DMS 273 (cell line): ENCODE data around the gene CMSS1.

Experiments used
- DNase-seq: peaks from one replicate; lab custom pipeline; 2025; ENCODE audit not compliant: unreplicated experiment; lab: John Stamatoyannopoulos, UW

Gene CMSS1

DNA sequence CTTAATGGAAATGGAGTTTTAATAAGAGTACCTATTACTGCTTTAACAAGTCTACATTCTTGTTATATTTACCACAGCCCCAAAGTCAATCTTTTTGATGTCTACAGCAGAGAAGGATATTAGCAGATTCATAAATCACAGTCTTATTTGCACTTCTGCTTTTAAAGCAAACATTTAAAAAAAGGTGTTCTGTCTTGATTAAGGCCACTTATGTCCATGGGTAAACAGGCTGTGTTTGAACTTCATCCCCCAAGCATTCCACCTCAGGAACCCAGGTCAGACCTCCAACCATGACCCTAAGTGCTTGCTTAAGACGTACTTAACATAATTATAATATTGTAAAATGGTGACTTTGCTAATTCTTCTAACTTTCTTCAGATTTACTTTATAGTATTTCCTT is 113.4 kb downstream of the CMSS1 start:
- DNase-seq = no peak

DNA sequence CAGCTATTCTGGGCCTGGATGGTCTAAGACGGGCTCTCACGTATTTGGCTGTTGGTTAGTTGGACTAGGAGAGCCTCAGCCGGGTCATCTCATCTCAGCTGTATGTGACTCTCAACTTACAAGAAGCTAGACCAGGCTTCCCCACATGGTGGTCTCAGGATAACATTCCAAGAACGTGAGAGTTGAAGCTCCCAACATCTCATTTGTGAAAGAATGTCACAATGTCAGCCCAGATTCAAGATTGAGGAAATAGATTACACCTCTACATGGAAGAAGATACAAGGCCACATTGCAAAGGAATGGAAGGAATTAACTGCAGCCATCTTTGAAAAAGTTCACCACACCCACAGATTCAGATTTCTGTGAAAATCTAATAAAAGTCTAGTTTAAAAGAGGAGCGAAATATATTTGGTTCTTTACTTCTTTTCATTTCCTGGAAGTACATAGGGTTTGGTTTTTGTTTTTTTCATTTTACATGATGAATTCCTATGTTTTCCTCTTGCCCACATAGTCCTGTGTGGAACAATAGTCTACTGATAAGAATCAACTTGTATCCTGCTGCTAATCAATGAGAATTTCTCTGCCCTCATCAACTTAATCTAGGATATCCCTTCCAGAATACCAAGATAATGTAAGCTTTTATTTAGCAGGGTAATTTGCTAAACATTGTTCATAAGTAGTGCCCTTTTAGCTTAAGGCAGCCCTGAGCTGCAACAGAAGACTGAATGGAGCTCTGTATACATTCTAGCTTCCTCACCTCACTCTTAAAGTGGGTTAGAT is 116.5 kb downstream of the CMSS1 start:
- DNase-seq = no peak

DNA sequence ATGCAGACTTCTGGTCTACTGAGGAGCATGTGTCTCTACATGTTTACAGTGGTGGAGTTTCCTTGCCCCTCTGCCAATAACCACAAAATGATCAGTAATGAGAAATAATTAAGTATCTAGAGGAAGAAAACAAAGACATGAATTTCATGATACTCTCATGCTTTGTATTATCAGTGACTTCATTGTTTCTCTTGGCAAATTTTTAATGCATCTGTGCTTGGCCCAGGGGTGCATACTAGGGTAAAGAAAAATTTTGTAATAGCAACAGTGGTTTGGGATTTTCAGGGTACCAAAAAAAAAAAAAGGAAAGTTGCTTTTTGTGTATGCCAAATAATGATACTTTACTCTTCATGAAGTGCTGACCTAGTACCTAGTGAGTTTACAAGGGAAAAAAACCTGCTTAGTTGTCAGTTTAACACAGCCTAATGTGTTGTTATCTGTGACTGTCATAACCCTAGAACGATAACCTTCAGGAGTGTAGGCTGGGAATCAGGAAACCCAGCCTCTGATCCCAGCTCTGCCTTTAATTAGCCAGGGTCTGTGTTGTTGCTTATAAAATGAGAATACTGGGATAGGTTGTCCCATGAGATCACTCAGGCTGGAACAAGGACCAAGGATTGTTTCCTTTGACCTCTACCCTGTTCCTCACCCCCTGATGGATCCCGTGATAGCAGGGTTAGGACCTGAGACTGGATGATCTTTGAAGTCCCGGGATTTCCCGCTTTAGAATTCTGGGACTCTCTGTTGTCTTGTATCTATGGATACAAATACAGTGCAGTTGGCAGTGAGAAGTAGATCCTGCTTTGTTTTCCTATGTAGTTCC is 117.5 kb downstream of the CMSS1 start:
- DNase-seq = no peak

DNA sequence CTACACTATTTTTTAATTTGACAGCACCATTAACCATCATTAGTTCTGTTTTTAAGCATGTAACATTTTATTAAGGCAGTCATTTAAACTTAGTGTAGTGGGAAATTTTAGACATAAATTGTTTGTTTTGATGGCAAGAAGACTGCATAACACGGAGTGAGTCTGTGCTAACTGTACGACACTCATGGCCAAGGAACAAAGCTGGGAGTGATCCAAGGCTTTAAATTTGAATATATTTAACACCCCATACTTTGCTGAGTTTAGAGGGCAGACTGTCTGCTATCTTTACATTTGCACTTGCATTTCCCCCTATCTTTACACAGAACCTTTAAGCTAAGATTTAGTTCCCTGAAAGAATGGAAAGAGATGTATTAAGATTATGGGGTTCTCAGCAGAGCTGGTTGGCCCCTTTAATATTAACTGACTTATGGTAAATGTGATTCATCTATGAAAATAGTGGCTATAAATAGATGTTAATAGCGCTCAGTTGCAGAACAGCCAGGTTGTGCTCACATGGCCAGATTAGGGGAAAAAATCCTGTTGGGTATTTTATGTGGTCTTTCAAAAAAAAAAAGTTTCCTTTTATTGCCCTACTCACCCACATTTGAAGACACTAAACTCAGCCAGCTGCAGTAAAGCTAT is 120.7 kb downstream of the CMSS1 start:
- DNase-seq = no peak

DNA sequence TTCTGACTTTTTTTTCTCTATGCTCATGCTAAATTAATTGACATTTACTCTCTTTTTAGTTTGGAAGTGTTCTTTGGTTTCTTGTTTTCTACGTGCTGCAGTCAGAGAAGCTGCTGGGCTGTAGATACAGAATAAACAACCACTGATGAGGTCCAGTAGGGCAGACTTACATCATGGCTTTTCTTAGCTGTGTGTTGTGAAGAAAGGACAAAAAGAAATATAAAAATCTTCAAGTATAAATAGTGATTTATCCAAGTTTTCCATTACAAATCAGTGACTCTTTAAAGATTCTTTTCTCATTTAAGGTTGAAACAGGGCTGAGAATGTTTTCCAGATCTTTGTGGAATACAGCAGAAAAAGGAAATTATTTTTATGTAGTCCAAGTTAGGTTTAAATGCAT is 122.2 kb downstream of the CMSS1 start:
- DNase-seq = no peak

DNA sequence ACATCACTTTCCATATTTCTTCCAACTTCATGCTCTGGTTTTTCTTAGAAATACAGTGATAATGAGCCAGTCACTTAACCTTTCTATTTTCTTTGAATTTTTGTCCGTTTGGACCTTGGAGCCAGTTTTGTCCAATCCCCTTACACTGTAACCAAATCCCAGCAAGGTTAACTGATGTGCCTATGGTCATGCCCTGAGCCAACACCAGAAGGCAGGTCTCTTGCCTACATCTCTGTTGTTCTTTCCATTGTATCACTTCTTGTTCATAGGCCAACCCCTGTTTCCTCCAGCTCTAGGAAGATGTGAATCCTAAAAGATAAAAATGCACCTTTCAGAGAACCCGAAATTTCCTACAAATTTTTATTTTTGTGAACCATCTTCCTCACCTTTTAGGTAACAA is 122.7 kb downstream of the CMSS1 start:
- no peak for DNase-seq

DNA sequence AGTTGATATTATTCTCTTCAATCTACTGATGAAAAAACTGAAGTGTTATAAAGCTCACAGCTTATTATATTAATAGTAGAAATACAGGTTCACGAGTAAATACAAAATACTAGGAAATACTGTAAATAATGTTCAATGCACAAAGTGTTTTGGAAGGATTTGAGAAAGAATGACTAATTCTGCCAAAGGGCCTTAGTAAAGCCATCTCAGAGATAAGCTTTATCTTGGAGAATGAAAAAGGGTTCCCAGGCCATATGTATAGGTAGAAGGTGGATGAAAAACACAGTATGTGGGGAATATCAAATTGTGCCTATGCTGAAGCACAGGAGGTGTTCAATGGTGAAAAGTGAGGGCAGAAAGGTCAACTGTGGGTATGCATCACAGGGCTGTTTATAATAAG is 123.5 kb downstream of the CMSS1 start:
- DNase-seq = no peak

DNA sequence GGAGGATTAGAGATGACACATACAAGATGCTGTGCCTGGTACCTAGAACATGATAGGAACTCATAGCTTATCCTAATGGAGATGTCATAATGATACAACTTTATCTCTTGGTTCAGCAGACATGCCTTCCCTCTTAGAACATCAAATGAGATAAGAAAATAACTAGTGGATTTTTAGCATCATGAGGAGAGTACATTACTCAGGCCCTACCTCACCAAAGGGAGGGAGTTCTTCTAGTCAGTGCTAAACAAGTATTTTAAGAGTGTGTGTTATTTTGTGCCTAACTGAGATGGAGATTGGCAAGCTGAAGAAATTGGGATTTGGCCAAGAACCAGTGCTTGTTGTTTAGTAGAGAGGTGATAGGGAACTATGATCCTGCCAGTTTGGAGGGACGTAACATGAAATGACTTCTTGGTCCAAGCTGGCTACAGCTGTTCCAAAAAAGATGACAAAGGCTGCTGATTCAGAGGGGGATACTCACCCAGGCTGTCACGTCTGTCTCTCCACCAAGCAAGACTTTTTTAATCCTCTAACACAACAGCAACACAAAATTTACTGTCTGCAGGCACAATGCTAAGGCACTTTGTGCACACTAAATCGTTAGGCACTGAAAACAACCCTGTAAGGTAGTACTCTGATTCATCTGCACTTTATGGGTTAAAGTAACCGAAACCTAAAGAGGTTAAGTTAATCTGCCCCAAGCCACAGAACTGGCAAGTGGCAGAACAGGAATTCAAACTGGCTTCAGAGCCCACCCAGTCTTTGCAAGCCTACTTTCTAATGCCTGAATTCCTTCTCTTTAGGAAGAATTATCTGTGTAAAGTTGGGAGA is 126.5 kb downstream of the CMSS1 start:
- DNase-seq = peak; percentile 13

DNA sequence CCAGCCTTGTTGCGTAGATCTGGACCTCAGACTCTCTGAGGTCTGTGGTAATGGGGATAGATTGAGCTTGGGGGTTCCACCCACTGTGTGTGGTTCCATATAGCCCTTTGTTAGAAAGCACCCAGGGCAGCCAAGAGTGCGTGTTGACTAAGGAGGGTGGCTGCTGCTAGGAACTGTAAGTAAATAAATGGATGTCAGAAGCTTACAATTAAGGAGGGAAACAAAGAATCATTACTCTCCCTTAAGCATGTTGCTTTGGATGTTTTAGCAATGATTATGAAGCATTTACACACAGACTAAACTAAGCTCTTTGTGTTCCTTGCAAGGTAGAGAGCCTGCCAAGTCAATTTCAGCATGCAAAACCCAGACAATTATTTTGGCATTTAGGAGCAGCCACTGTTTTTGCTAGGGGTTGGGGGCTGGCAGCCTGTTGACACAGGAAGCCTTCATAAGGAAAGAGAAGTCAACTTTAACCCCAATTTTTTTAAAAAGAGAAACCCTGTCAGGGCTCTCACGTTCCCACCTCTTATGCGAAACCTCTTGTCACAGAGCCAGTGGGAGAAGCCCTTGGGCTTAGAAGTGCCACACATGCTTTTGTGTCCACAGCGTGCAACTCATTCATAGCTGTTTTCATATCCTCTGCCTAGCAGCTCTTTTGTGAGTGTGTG is 127.8 kb downstream of the CMSS1 start:
- no peak for DNase-seq

DNA sequence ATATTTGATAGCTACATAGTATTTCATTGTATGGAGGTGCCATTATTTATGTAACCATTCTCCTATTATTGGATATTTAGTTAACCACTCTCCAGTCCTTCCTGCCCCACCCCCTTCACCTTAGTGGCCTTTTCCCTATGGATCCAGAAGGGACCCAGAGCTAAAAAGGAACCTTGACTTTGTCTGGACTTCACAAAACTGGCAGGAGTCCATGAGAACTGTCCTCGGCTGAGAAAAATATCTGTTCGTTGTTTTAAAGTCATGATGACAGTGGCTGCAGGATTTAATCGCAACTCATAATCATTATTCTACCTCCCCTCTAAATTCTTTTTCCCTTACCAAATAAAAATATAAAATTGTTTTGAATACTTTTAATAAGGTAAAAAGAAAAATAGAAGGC is 129.7 kb downstream of the CMSS1 start:
- DNase-seq = no peak

DNA sequence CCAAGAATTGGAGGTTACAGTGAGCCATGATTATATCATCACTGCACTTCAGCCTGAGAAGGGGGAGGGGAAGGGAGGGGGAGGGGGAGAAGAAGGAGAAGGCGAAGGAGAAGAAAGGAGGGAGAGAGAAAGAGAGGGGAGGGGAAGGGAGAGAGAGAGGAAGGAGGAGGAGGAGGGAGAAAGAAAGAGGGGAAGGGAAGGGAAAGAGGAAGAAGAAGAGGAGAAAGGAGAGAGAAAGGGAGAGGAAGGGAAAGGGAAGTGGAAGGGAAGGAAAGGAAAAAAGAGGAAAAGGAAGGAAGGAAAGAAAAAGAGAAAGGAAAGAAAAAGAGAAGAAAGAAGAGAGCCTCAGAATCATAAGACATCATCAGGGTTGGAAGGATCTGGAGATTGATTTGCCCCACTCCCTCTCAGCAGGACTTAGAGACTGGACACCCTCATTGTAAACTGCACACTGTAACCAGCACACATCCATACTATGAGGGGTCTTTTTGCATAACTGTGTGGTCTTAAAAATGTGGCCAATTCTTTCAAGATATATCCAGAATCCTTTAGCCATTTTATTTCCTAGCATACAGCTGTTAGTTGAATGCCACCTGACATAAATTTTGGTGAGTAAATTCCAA is 130.9 kb downstream of the CMSS1 start:
- DNase-seq = no peak

DNA sequence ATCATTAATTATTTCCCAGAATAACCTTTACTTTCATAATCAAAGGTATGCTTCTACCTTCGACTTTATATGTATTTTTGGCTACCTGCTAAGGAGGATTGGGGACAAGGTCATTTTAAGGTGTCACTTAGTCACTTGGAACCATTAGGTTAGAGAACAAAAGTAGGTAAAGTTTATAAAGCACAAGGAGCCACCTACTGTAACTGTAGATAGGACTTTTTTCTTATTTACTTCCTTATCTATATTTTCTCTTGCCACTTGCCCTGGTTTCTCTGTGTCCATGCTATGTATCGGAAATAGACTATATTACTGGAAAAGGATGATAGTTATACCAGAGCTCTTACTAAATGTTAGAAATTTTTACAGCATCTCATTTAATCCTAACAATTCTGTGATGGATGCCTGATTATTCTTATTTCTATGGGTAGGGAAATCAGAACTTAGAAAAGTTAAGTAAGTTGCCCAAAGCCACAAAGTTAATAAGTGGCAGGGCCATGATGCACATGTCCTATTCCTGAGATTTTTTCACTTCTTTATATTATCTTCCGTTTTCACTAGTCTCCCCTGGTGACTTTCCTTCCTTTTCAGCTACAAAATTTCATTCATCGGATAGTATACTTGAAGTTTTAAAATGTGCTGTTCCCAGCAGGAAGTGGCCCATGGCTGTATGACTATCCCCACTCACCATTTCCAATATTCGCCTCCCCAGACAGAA is 132.5 kb downstream of the CMSS1 start:
- no peak for DNase-seq

DNA sequence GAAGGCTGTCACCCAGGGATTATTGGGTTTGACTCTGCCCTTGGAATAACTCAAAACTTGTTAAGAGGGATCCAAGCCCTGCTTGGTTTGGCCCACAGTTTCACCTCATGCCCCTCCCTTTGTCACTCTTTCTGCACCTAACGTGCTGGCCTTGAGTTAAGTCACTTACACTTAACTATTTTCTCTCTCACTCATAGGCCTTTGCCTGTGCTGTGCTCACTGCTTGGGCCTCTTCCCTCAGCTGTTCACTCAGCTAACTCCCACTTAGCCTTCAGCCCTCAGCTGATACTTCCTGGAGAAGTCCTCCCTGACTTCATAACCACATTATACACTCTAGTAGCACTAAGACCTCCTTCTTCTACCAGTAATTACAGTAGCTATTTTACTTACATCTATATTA is 133.3 kb downstream of the CMSS1 start:
- DNase-seq = no peak

DNA sequence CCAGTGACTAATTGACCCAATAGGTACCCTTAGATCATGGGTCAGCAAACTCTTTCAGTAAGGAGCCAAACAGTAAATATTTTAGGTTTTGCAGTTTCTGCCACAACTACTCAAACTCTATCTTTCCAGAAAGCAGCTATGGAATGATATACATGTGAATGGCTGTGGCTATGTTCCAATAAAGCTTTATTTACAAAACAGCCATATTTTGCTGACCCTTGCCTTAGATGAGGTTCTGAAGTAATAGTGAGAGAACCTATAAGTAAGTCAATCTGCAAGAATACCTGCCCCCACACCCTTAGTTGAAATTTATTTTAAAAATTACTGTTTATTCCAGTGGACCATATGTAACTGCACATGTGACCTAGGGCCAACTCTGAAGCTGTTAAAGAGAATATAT is 134.0 kb downstream of the CMSS1 start:
- no peak for DNase-seq

DNA sequence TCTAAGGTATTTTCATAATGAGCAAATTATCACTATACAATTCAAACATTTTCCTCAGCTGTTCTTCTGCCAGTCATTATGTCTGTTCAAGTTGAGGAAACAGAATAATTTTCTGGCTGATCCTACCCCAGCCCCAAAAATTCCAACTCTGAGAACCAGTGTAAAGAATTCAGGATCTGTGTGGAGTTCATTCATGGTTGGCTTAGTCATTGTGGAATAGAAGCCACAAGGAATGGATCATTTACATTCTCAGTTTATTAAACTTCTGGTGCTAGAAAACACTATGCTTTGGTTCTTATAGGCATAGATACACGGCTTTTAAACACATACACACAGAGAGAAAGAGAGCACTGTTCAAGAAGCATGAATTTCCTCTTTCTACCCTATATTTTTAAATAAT is 134.6 kb downstream of the CMSS1 start:
- DNase-seq = no peak

DNA sequence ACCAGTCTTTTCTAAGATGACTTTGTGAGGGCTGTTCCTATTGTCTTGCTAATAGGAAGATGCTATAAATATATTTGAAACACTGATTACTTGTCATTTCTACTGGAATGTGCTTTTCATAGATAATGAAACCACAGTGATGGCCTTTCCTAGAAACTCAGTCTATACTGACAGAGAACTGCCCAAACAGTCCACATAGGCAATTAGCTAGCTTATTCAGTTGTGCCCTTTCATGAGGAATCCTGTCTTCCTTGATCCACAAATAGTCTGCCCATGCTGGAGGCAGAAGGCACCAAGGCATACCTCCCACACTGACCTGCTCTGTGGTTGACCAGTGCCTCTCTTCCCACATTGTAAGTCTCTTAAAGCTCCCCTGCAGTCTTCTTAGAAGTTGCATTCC is 135.9 kb downstream of the CMSS1 start:
- no peak for DNase-seq

DNA sequence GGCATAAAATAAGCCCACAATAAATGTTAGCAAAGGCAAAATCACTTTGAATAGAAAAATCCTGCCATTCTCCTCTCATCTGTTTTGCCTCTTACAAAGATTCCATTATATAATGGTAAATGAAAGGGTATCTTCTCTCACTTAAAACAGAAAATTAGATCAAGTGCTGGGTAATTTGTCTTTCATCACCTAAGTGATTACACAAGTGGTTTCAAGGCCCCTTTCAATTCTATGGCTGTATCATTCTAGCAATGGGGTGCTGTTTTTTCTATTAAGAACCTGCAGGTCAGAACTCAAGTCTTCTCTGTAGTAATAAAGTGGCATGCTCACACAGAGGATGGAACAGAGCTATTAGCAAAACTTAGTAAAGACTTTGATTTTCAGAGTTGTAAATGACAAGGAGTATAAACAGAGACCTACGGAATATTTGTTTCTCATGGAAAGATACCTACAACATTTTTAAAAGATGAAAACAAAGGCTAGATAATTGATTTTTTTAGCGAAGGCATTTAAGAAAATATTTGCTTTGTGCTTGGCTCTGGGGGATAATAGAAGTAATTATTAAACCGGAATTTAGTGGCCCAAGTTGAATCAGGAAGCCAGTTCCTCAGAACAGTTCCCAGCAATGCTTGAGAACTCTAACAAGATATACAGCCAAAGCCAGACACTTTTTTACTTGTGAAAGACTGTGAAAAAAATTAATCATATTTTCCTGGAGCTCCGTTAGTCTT is 137.4 kb downstream of the CMSS1 start:
- DNase-seq = no peak

DNA sequence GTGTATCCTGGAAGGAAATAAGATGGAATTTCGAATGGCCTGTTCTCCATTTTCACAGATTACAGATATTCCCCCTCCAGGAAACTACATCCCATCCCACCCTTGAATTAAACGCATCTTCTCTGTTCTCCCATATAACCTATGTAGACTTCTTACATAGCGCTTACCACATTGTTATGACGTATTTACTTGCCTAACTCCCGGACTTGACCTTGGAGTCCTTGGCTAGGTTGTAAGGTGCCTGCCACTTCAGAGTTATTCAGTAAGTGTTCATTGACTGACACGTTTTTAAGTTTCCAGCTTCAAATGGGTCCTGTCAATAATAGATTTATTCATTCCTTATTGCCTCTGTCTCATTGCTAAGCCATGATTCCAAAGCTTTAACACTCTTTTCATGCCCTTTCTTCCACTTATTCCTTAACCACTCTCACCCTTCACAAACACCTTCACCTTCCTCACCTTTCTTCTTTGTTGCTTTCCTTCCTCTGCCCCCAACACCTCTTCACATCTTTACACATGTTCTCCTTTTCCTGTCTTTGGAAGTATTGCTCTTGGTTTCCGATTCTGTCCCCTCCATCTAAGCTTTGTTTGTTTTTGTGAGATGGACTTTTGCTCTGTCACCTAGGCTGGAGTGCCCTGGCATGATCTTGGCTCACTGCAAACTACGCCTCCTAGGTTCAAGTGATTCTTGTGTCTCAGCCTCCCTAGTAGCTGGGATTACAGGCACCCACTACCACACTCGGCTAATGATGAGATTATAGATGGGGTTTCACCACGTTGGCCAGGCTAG is 138.3 kb downstream of the CMSS1 start:
- DNase-seq = no peak
